Measurements from ENCODE around the gene NEK4.

DNA sequence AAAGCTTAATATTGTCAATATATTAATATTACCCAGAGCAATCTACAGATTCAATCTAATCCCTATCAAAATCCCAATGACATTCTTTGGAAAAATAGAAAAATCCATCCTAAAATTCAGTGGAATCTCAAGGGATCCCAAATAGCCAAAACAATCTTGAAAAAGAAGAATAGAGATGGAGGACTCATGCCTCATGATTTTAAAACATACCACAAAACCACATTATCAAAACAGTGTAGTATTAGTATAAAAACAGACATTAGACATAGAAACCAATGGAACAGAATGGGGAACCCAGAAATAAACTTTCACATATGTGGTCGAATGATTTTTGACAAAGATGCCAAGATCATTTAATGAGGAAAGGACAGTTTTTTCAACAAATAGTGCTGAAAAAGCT, 14.6 kb downstream of the NEK4 start:
- TF ChIP-seq, protein P1, sequence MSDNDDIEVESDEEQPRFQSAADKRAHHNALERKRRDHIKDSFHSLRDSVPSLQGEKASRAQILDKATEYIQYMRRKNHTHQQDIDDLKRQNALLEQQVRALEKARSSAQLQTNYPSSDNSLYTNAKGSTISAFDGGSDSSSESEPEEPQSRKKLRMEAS (IDR thresholded peaks at IDR 0.05): no peak
- TF ChIP-seq, protein P2, sequence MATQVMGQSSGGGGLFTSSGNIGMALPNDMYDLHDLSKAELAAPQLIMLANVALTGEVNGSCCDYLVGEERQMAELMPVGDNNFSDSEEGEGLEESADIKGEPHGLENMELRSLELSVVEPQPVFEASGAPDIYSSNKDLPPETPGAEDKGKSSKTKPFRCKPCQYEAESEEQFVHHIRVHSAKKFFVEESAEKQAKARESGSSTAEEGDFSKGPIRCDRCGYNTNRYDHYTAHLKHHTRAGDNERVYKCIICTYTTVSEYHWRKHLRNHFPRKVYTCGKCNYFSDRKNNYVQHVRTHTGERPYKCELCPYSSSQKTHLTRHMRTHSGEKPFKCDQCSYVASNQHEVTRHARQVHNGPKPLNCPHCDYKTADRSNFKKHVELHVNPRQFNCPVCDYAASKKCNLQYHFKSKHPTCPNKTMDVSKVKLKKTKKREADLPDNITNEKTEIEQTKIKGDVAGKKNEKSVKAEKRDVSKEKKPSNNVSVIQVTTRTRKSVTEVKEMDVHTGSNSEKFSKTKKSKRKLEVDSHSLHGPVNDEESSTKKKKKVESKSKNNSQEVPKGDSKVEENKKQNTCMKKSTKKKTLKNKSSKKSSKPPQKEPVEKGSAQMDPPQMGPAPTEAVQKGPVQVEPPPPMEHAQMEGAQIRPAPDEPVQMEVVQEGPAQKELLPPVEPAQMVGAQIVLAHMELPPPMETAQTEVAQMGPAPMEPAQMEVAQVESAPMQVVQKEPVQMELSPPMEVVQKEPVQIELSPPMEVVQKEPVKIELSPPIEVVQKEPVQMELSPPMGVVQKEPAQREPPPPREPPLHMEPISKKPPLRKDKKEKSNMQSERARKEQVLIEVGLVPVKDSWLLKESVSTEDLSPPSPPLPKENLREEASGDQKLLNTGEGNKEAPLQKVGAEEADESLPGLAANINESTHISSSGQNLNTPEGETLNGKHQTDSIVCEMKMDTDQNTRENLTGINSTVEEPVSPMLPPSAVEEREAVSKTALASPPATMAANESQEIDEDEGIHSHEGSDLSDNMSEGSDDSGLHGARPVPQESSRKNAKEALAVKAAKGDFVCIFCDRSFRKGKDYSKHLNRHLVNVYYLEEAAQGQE (IDR thresholded peaks at IDR 0.05; ENCODE audit: low read depth): no peak
- TF ChIP-seq EP300 (IDR thresholded peaks at IDR 0.05; ENCODE audit: borderline replicate concordance) (no peak), TAF1 (IDR thresholded peaks at IDR 0.05; ENCODE audit: low read depth) (no peak), TCF12 (IDR thresholded peaks at IDR 0.05; ENCODE audit: low read depth) (no peak), RAD21 (IDR thresholded peaks at IDR 0.05; ENCODE audit: low read depth) (no peak), CEBPB (IDR thresholded peaks at IDR 0.05) (no peak), CREB1 (IDR thresholded peaks at IDR 0.05; ENCODE audit: low read depth) (no peak), EGR1 (IDR thresholded peaks at IDR 0.05) (no peak), YY1 (IDR thresholded peaks at IDR 0.05; ENCODE audit: low read depth) (no peak), TEAD4 (IDR thresholded peaks at IDR 0.05) (no peak), ZBTB7A (IDR thresholded peaks at IDR 0.05; ENCODE audit: low read depth) (no peak)

All from Ishikawa (cell line).